GM18499 (cell line): ENCODE measurements around the gene CTTNBP2.

Experiments used
- ATAC-seq: cut with Tn5 transposase; IDR thresholded peaks from one replicate; pipeline ENCODE4 v1.9.1; 2021; ENCODE audit warnings: moderate number of reproducible peaks; ENCODE audit not compliant: insufficient read depth, unreplicated experiment

The CTTNBP2 gene

GRCh38 chr7:117828825-117829224 is 44.4 kb downstream of the CTTNBP2 start:
- no peak for ATAC-seq

DNA sequence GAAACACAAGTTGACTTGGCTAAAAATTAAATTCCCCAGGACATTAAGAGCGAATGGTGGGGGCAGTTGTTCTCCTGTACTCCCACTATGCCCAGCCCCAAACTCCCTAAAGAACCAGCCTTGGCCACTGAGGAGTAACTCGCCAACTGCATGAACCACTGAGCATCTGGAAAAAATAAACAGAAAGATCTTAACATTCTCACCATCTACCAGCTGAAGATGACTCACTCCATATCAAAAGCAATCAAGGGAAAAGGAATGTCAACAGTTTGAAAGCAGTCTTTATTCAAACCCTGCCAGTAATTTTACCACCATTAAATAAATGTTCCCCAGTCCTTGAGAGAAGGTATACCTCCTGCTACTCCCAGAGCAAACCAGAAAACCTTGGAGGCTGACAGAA is 45.4 kb downstream of the CTTNBP2 start:
- ATAC-seq = no peak

DNA sequence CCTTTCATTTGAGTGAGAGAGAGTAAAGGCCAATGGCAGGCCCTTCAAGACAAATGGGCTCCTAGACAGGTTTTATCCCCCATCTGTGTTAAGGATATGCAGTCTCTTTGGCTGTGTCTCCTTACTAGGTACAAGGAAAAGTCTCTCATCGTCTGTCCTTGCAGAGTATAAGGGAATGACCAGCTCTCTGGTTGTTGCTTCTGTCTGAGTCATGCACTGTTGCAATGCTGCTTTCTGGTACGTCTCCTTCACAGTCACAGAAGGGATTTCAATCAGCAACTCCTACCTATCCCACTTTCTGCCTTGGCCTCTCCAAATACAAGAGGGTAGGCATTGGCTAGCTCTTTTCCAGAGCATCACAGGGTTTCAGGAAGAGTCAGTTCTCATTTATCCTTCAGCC is 48.1 kb downstream of the CTTNBP2 start:
- no peak for ATAC-seq

DNA sequence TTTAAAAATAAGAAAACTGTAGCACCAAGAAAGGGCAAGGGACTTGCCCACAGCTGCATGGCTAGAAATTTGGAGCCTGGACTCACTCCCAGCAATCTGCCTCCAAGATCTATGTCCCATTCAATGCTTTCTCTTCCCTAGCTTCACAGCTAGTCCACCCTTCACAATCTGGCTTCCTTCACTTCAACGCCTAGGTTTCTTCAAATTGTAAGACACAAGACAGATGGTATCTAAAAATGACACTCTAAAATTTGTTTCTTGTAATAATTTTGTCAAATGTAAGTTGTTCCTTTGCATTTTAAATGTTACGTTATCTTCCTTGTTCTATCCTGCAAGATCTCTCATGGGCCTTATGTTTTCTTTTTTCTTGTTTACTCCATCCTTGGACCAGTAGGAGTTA is 48.6 kb downstream of the CTTNBP2 start:
- ATAC-seq = no peak

GRCh38 chr7:117819558-117819957 is 53.7 kb downstream of the CTTNBP2 start:
- ATAC-seq = no peak

GRCh38 chr7:117818232-117818631 is 55.0 kb downstream of the CTTNBP2 start:
- no peak for ATAC-seq

- ATAC-seq = no peak
These were observed 56.5 kb downstream of the CTTNBP2 start for GRCh38 chr7:117816727-117817126.

DNA sequence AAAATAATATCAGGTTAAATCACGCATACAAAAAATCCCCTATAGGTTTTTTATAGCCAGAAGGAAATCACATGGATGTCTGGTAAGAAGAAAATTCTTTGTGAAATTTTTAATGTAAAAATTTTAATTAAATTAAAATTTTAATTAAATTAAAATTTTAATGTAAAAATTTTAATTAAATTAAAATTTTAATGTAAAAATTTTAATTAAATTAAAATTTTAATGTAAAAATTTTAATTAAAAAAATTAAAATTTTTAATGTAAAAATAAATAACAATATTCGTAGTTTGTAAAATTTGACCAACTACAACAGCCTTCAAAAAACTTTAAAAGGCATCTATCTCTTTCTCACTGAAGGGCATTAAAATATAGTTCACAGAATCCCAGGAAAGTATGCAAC is 61.5 kb downstream of the CTTNBP2 start:
- ATAC-seq = no peak

DNA sequence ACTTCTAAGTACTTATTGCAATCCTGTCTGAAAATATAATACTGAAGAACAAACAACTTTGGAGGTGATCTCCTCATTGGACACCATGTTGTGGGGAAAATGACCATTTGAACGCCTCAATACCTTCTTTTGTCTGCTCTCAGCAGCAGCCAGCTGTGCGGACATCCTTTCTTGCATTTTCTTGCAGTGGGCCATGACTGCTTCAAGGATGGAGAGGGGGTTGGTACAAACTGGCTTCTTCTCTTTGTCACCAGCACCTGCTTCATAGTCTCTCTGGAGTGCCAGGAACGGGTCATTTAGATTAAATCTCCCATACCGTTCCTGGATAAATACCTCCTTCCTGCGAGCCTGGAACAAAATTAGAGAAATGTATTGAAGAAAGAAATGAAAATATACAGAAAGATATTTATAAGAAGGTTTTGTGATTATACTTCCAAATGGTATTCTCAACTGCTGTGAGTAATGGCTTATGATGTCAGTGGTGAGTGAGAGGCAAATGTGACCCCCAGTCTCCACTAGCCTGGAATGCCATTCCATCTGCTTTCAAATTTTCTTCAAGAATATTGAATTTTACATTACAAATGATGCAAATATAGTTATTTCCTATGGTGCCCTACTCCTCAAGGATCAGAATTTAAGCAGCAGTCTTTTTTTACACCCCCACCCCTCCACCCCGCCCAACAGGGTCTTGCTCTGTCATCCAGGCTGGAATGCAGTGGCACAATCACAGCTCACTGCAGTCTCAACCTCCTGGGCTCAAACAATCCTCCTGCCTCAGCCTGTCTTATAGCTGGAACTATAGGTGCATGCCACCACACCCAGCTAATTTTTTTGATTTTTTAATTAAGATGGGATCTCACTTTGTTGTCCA is 62.4 kb downstream of the CTTNBP2 start:
- no peak for ATAC-seq

DNA sequence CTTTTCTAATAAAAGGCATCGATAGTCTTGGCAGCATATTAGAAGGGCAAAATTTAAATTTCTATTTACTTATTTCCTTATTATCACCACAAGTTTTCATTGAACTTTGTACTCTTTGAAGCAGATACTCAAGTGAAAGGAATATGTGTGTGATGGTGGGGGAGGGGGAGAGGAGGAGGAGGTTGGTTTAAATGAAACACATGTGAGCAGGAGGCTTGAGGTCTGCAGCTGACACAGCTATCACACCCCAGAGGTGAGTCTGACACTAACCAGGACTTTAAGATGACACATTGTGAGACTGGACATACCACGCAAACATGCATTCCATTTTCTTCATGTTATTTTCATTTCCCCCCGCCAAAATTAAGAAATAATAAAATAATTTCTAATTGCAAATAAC is 63.3 kb downstream of the CTTNBP2 start:
- peak; percentile 49 for ATAC-seq

GRCh38 chr7:117808910-117809705 is 64.1 kb downstream of the CTTNBP2 start:
- ATAC-seq = no peak

DNA sequence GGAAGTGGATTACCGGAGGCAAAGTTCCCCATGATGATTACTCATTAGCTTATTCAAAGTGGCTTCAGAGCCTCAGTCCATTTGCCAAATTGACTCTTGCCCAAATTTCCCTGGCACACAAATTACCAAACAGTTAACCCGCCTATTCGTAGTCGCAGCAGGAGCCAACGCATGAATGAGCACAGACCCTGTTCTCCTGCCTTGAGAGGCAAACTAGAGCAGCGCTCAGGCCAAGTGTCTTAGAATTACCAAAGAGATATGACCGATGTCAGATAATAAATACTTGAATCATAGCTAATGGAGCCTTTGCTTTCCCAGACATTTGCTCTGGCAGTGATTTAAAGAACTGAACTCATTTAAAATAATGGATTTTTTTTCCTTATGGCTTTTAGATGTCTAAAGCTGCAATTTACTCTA is 64.9 kb downstream of the CTTNBP2 start:
- no peak for ATAC-seq

- no peak for ATAC-seq
These were observed 65.6 kb downstream of the CTTNBP2 start for GRCh38 chr7:117807676-117808075.

GRCh38 chr7:117806011-117806410 is 67.2 kb downstream of the CTTNBP2 start:
- no peak for ATAC-seq

DNA sequence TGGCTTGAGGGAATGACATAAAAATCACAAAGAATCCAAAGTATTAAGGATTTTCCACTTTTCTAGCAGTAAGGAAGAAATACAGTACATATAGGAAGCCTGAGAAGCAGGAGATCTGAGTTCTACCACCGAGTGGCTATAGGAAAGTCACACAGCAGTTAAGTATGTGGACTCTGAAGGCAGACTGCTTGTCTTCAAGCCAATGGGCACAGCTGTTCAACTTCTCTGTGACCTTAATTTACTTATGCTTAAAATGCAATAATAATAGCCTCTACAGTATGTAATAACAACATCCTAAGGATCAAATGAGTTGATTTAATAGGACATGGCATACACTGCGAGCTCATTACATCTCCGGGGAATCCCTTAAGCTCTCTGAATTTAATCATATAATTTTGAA is 68.0 kb downstream of the CTTNBP2 start:
- no peak for ATAC-seq

DNA sequence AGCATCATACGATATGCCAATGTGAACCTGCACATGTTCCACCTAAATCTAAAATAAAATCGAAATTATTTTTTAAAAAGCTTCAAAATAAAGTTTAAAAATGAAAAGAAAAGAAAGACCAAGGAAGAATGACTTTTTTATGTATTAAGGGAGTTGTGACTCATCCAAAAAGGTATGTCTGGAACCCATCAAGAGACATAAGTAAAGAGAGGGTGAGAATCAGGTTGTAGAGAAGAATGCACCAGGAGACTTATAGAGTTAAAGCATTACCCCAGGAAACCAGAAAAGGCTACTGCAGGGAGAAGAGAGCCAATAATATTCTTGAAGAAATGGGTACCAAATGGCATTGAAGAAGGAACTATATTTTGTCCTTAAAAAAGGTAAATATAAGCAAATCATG is 69.8 kb downstream of the CTTNBP2 start:
- ATAC-seq = no peak

DNA sequence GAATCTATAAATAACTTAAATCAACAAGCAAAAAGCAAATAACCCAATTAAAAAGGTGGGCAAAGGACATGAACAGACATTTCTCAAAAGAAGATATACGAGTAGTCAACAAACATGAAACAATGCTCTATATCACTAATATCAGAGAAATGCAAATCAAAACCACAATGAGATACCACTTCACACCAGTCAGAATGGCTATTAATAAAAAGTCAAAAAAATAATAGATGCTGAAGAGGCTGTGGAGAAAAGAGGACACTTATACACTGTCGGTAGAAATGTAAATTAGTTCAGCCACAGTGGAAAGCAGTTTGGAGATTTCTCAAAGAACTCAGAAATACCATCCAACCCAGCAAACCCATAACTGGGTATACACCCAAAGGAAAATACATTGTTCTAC is 70.6 kb downstream of the CTTNBP2 start:
- ATAC-seq = no peak

GRCh38 chr7:117800841-117801240 is 72.4 kb downstream of the CTTNBP2 start:
- ATAC-seq = no peak

GRCh38 chr7:117800406-117800805 is 72.8 kb downstream of the CTTNBP2 start:
- ATAC-seq = no peak

- ATAC-seq = no peak
These were observed 76.4 kb downstream of the CTTNBP2 start for GRCh38 chr7:117796889-117797288.

GRCh38 chr7:117793976-117794375 is 79.3 kb downstream of the CTTNBP2 start:
- no peak for ATAC-seq

DNA sequence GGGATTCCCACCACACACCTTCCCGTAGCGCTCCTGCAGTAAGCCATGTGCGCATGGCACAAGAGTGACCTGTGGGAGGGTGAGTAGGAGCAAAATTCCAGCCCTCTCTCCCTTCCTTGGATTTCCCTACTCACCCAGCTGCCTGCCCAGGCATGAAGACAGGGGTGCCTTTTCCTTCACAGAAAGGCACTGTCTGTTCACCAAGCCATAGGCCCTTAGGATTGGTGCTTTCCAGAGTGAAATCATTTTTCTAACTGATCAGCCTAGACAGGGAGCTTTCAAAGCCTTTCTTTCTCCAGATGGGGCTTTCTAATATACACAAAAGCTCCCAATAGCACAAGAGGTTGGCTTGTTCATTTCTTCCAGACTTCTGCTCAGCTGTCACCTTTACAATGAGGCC is 79.7 kb downstream of the CTTNBP2 start:
- no peak for ATAC-seq
